ENCODE measurements around the gene FBXO47.
"Not testable (repeated sequence)": the region's sequence is repeated elsewhere in the genome, so short reads cannot be mapped to it uniquely, and the experiment has no call there.

The FBXO47 gene

GRCh38 chr17:38982858-38983746, 15.9 kb upstream of the FBXO47 start:
- no peaks in the 10 kb centered on the region for H3K36me3 ChIP-seq (ENCODE audit: insufficient read depth, low read length)
- no peaks in the 10 kb centered on the region for H3K9me3 ChIP-seq (ENCODE audit: low read depth, low read length)
- no peak overlapping the region for H3K9ac ChIP-seq (ENCODE audit: insufficient read length)
- DNase-seq (ENCODE audit: low read depth, low spot score): peak; percentile 70
- no peak overlapping the region for H3K4me3 ChIP-seq
- H3K27ac ChIP-seq: no peak overlapping the region
- TF ChIP-seq POLR2AphosphoS5 (IDR thresholded peaks at IDR 0.05; ENCODE audit: borderline replicate concordance, low read depth, low read length) (no peak), EZH2 (IDR thresholded peaks at IDR 0.05) (no peak), FOXP2 (optimal IDR thresholded peaks at IDR 0.05; ENCODE audit: control extremely low read depth, extremely low read length, insufficient read depth) (no peak)

- no peak overlapping the region for H3K9ac ChIP-seq (ENCODE audit: insufficient read length)
- TF ChIP-seq FOXP2 (optimal IDR thresholded peaks at IDR 0.05; ENCODE audit: control extremely low read depth, extremely low read length, insufficient read depth): no peak
- no peak for TF ChIP-seq POLR2AphosphoS5 (IDR thresholded peaks at IDR 0.05; ENCODE audit: borderline replicate concordance, low read depth, low read length)
- TF ChIP-seq EZH2 (IDR thresholded peaks at IDR 0.05): no peak
- no peak overlapping the region for H3K4me3 ChIP-seq
- DNase-seq (ENCODE audit: low read depth, low spot score): no peak
- no peaks in the 10 kb centered on the region for H3K9me3 ChIP-seq (ENCODE audit: low read depth, low read length)
- no peaks in the 10 kb centered on the region for H3K36me3 ChIP-seq (ENCODE audit: insufficient read depth, low read length)
- no peak overlapping the region for H3K27ac ChIP-seq
These were observed 14.4 kb upstream of the FBXO47 start for GRCh38 chr17:38981636-38982035.

- H3K9ac ChIP-seq (ENCODE audit: insufficient read length): no peak overlapping the region
- no peak for TF ChIP-seq FOXP2 (optimal IDR thresholded peaks at IDR 0.05; ENCODE audit: control extremely low read depth, extremely low read length, insufficient read depth)
- no peak for TF ChIP-seq POLR2AphosphoS5 (IDR thresholded peaks at IDR 0.05; ENCODE audit: borderline replicate concordance, low read depth, low read length)
- no peak for TF ChIP-seq EZH2 (IDR thresholded peaks at IDR 0.05)
- H3K9me3 ChIP-seq (ENCODE audit: low read depth, low read length): no peaks in the 10 kb centered on the region
- no peak for DNase-seq (ENCODE audit: low read depth, low spot score)
- H3K4me3 ChIP-seq: no peak overlapping the region
- H3K27ac ChIP-seq: no peak overlapping the region
- no peaks in the 10 kb centered on the region for H3K36me3 ChIP-seq (ENCODE audit: insufficient read depth, low read length)
These were observed 13.5 kb upstream of the FBXO47 start for GRCh38 chr17:38980490-38981217.

GRCh38 chr17:38978180-38978579, 11.0 kb upstream of the FBXO47 start:
- H3K4me3 ChIP-seq: no peak overlapping the region
- no peak for DNase-seq (ENCODE audit: low read depth, low spot score)
- H3K27ac ChIP-seq: no peak overlapping the region
- no peaks in the 10 kb centered on the region for H3K36me3 ChIP-seq (ENCODE audit: insufficient read depth, low read length)
- H3K9me3 ChIP-seq (ENCODE audit: low read depth, low read length): no peaks in the 10 kb centered on the region
- TF ChIP-seq EZH2 (IDR thresholded peaks at IDR 0.05): no peak
- no peak for TF ChIP-seq FOXP2 (optimal IDR thresholded peaks at IDR 0.05; ENCODE audit: control extremely low read depth, extremely low read length, insufficient read depth)
- TF ChIP-seq POLR2AphosphoS5 (IDR thresholded peaks at IDR 0.05; ENCODE audit: borderline replicate concordance, low read depth, low read length): no peak
- H3K9ac ChIP-seq (ENCODE audit: insufficient read length): no peak overlapping the region

GRCh38 chr17:38976187-38976551, 9.0 kb upstream of the FBXO47 start:
- not testable (repeated sequence) for DNase-seq (ENCODE audit: low read depth, low spot score); H3K4me3 ChIP-seq

GRCh38 chr17:38970804-38971203, 3.6 kb upstream of the FBXO47 start:
- no peak for DNase-seq (ENCODE audit: low read depth, low spot score)
- H3K9me3 ChIP-seq (ENCODE audit: low read depth, low read length): no peaks in the 10 kb centered on the region
- no peaks in the 10 kb centered on the region for H3K36me3 ChIP-seq (ENCODE audit: insufficient read depth, low read length)
- no peak for TF ChIP-seq EZH2 (IDR thresholded peaks at IDR 0.05)
- TF ChIP-seq FOXP2 (optimal IDR thresholded peaks at IDR 0.05; ENCODE audit: control extremely low read depth, extremely low read length, insufficient read depth): no peak
- TF ChIP-seq POLR2AphosphoS5 (IDR thresholded peaks at IDR 0.05; ENCODE audit: borderline replicate concordance, low read depth, low read length): no peak
- H3K27ac ChIP-seq: no peak overlapping the region
- H3K4me3 ChIP-seq: no peak overlapping the region
- H3K9ac ChIP-seq (ENCODE audit: insufficient read length): no peak overlapping the region

More at GRCh38 chr17:38976187-38976551, 9.0 kb upstream of the FBXO47 start:
- H3K36me3 ChIP-seq (ENCODE audit: insufficient read depth, low read length); H3K9ac ChIP-seq (ENCODE audit: insufficient read length); H3K27ac ChIP-seq; H3K9me3 ChIP-seq (ENCODE audit: low read depth, low read length): not testable (repeated sequence)

GRCh38 chr17:38970128-38970527, 2.9 kb upstream of the FBXO47 start:
- no peak overlapping the region for H3K4me3 ChIP-seq
- DNase-seq (ENCODE audit: low read depth, low spot score): no peak
- H3K9me3 ChIP-seq (ENCODE audit: low read depth, low read length): no peaks in the 10 kb centered on the region
- no peak overlapping the region for H3K27ac ChIP-seq
- TF ChIP-seq FOXP2 (optimal IDR thresholded peaks at IDR 0.05; ENCODE audit: control extremely low read depth, extremely low read length, insufficient read depth) (no peak), EZH2 (IDR thresholded peaks at IDR 0.05) (no peak), POLR2AphosphoS5 (IDR thresholded peaks at IDR 0.05; ENCODE audit: borderline replicate concordance, low read depth, low read length) (no peak)
- H3K36me3 ChIP-seq (ENCODE audit: insufficient read depth, low read length): no peaks in the 10 kb centered on the region
- H3K9ac ChIP-seq (ENCODE audit: insufficient read length): no peak overlapping the region

GRCh38 chr17:38969281-38969680, 2.1 kb upstream of the FBXO47 start:
- Histone ChIP-seq H3K9ac (ENCODE audit: insufficient read length) (no peak overlapping the region), H3K27ac (no peak overlapping the region), H3K4me3 (no peak overlapping the region), H3K9me3 (ENCODE audit: low read depth, low read length) (no peaks in the 10 kb centered on the region), H3K36me3 (ENCODE audit: insufficient read depth, low read length) (no peaks in the 10 kb centered on the region)
- TF ChIP-seq POLR2AphosphoS5 (IDR thresholded peaks at IDR 0.05; ENCODE audit: borderline replicate concordance, low read depth, low read length) (no peak), EZH2 (IDR thresholded peaks at IDR 0.05) (no peak), FOXP2 (optimal IDR thresholded peaks at IDR 0.05; ENCODE audit: control extremely low read depth, extremely low read length, insufficient read depth) (no peak)
- DNase-seq (ENCODE audit: low read depth, low spot score): no peak
